Tibial nerve (tissue), 4 donors: ENCODE results near the gene TMCC1. TPM values are rescaled to one million over a fixed set of nuclear protein-coding genes. Genes with fewer than 3 reads are reported as not detected.

Source experiments
- DNase-seq, 2 donors: peaks; one replicate each; pipeline ENCODE4 v3.0.0-alpha.2; 2019; ENCODE audit warnings: low spot score in 2 of 2
- H3K27ac ChIP-seq, 4 donors: fragments of 200-600 bp; sonication (generic) in 3 of 4; one replicate each; pipeline ENCODE4 v1.5.1; 2017 to 2019; ENCODE audit warnings: mild to moderate bottlenecking in 1 of 4
- H3K27me3 ChIP-seq, 2 donors: fragments of 200-600 bp; sonication (generic) in 1 of 2; one replicate each; pipeline versions ENCODE4 v1.5.1 to v1.6.0; 2017 to 2019
- H3K36me3 ChIP-seq, 3 donors: fragments of 200-600 bp; sonication (generic); one replicate each; pipeline ENCODE4 v1.5.1; 2018 to 2019
- H3K4me1 ChIP-seq, 4 donors: fragments of 200-600 bp; sonication (generic) in 3 of 4; one replicate each; pipeline ENCODE4 v1.5.1; 2017 to 2019
- H3K4me3 ChIP-seq, 4 donors: fragments of 200-600 bp; sonication (generic) in 3 of 4; one replicate each; pipeline ENCODE4 v1.5.1; 2017 to 2019; ENCODE audit warnings: mild to moderate bottlenecking in 1 of 4, moderate library complexity in 1 of 4
- H3K9me3 ChIP-seq, 4 donors: fragments of 200-600 bp; sonication (generic) in 3 of 4; one replicate each; pipeline ENCODE4 v1.5.1; 2017 to 2019
- CTCF ChIP-seq, 5 experiments: fragments of 200-600 bp in 3 of 5; fragments of 450-650 bp in 2 of 5; sonication (generic) in 3 of 5; IDR thresholded peaks; one replicate each; pipeline ENCODE4 v1.5.1; 2016 to 2019; ENCODE audit warnings: antibody characterized with exemption in 5 of 5, mild to moderate bottlenecking in 3 of 5, moderate library complexity in 2 of 5
- EP300 ChIP-seq, 2 donors: sonication (generic); formaldehyde crosslinking; IDR thresholded peaks; one replicate each; pipeline ENCODE4 v1.6.1; 2017; ENCODE audit warnings: antibody characterized with exemption in 2 of 2, mild to moderate bottlenecking in 1 of 2
- POLR2A ChIP-seq, 2 donors: fragments of 450-650 bp; IDR thresholded peaks; one replicate each; pipeline ENCODE4 v1.6.1; 2017; ENCODE audit warnings: antibody characterized with exemption in 2 of 2, mild to moderate bottlenecking in 2 of 2, moderate library complexity in 2 of 2
- WGBS, 2 donors: methylation state at CpG; one replicate each; pipeline ENCODE4 v1.1.5; 2018; 5-methylcytosine and 5-hydroxymethylcytosine counted together
- total RNA-seq, 4 donors: library from RNA; depleted of rRNA; stranded (reverse); fragments of >200 nt; gene quantifications; one replicate each; pipeline ENCODE4 v1.1.0, GENCODE V29; 2016

TMCC1 gene
- total RNA-seq, 4 donors from 2014 or later: 19.9 to 27.9 (median 23.1) TPM

- Histone ChIP-seq H3K27ac (no peak overlapping the region), H3K36me3 (no peaks in the 10 kb centered on the region), H3K4me3 (no peak overlapping the region), H3K9me3 (no peaks in the 10 kb centered on the region), H3K27me3 (no peaks in the 10 kb centered on the region), H3K4me1 (peaks cover 0 to 23% (median 2%) of the 10 kb centered on the region in 4 donors)
- DNase-seq: no peak
- TF ChIP-seq EP300 (IDR thresholded peaks at IDR 0.05) (no peak), POLR2A (IDR thresholded peaks at IDR 0.05) (no peak), CTCF (IDR thresholded peaks at IDR 0.05) (no peak)
These were observed 146.9 kb downstream of the TMCC1 start for GRCh38 chr3:129746629-129747028.

GRCh38 chr3:129745253-129745652 is 148.3 kb downstream of the TMCC1 start:
- no peaks in the 10 kb centered on the region for H3K36me3 ChIP-seq
- H3K27ac ChIP-seq: peak overlapping the region in 2 of 4 donors; percentile 45 to 54
- no peaks in the 10 kb centered on the region for H3K27me3 ChIP-seq
- no peaks in the 10 kb centered on the region for H3K9me3 ChIP-seq
- no peak overlapping the region for H3K4me3 ChIP-seq
- 21 to 30% methylated on average over 2 of the region's 2 CpGs for WGBS, 2 donors
- peaks cover 0 to 30% (median 2%) of the 10 kb centered on the region in 4 donors for H3K4me1 ChIP-seq
- TF ChIP-seq CTCF (IDR thresholded peaks at IDR 0.05) (no peak), EP300 (IDR thresholded peaks at IDR 0.05) (peak in 1 of 2 donors; percentile 20), POLR2A (IDR thresholded peaks at IDR 0.05) (no peak)
- DNase-seq: no peak

- peaks cover 0 to 39% (median 2%) of the 10 kb centered on the region in 4 donors for H3K4me1 ChIP-seq
- DNase-seq: no peak
- no peaks in the 10 kb centered on the region for H3K9me3 ChIP-seq
- 92 to 94% methylated on average over 2 of the region's 2 CpGs for WGBS, 2 donors
- no peak for TF ChIP-seq CTCF (IDR thresholded peaks at IDR 0.05)
- H3K4me3 ChIP-seq: no peak overlapping the region
- H3K36me3 ChIP-seq: no peaks in the 10 kb centered on the region
- H3K27ac ChIP-seq: no peak overlapping the region
- H3K27me3 ChIP-seq: no peaks in the 10 kb centered on the region
These were observed 151.7 kb downstream of the TMCC1 start for GRCh38 chr3:129741794-129742193.

GRCh38 chr3:129740090-129740489 is 153.4 kb downstream of the TMCC1 start:
- Histone ChIP-seq H3K27me3 (no peaks in the 10 kb centered on the region), H3K9me3 (no peaks in the 10 kb centered on the region), H3K27ac (no peak overlapping the region), H3K4me3 (no peak overlapping the region), H3K36me3 (no peaks in the 10 kb centered on the region), H3K4me1 (peaks cover 0 to 29% (median 0%) of the 10 kb centered on the region in 4 donors)
- TF ChIP-seq CTCF (IDR thresholded peaks at IDR 0.05) (no peak), POLR2A (IDR thresholded peaks at IDR 0.05) (no peak), EP300 (IDR thresholded peaks at IDR 0.05) (no peak)
- 87 to 93% methylated on average over 3 of the region's 3 CpGs for WGBS, 2 donors
- DNase-seq: no peak

- H3K27ac ChIP-seq: no peak overlapping the region
- no peaks in the 10 kb centered on the region for H3K36me3 ChIP-seq
- H3K4me1 ChIP-seq: peaks cover 0 to 24% (median 0%) of the 10 kb centered on the region in 4 donors
- WGBS, 2 donors: 91 to 95% methylated on average over 3 of the region's 3 CpGs
- no peaks in the 10 kb centered on the region for H3K9me3 ChIP-seq
- no peak overlapping the region for H3K4me3 ChIP-seq
- no peaks in the 10 kb centered on the region for H3K27me3 ChIP-seq
- TF ChIP-seq CTCF (IDR thresholded peaks at IDR 0.05) (no peak), EP300 (IDR thresholded peaks at IDR 0.05) (no peak), POLR2A (IDR thresholded peaks at IDR 0.05) (no peak)
- DNase-seq: no peak
These were observed 153.9 kb downstream of the TMCC1 start for GRCh38 chr3:129739634-129740033.
